H1 (cell line): ENCODE results near the gene FAM24A.

Experiments used
- BRCA1 ChIP-seq: IDR thresholded peaks from 2 replicates; pipeline ENCODE4 v1.6.1; 2012; ENCODE audit warnings: low read depth, low read length, improper control_type of control experiment
- CHD1 ChIP-seq: IDR thresholded peaks from 2 replicates; pipeline ENCODE4 v1.6.1; 2012; ENCODE audit warnings: low read depth, low read length, improper control_type of control experiment
- EGR1 ChIP-seq: IDR thresholded peaks from 2 replicates; pipeline ENCODE4 v1.6.1; 2011; ENCODE audit warnings: low read depth, low read length, borderline replicate concordance
- KDM1A ChIP-seq: fragments of 200-600, 300-600 bp; sonication (generic); IDR thresholded peaks from 2 replicates; pipeline ENCODE4 v1.7.1; 2016; ENCODE audit warnings: mild to moderate bottlenecking, low read length, borderline replicate concordance
- MAFK ChIP-seq: IDR thresholded peaks from 2 replicates; pipeline ENCODE4 v1.6.1; 2012; ENCODE audit warnings: low read depth, mild to moderate bottlenecking, improper control_type of control experiment, low read length
- POLR2AphosphoS5 ChIP-seq: IDR thresholded peaks from 2 replicates; pipeline ENCODE4 v1.6.1; 2011; ENCODE audit warnings: low read depth, low read length
- SIN3A ChIP-seq, 2 experiments: IDR thresholded peaks in 1 of 2; conservative IDR thresholded peaks in 1 of 2; 2 replicates each; pipeline ENCODE4 v1.6.1; 2011 to 2012; ENCODE audit warnings: low read length in 2 of 2, improper control_type of control experiment in 1 of 2, low read depth in 1 of 2, mild to moderate bottlenecking in 1 of 2
- TAF1 ChIP-seq: IDR thresholded peaks from 2 replicates; pipeline ENCODE4 v1.6.1; 2011; ENCODE audit warnings: mild to moderate bottlenecking, low read depth, low read length
- ZNF274 ChIP-seq: IDR thresholded peaks from 2 replicates; pipeline ENCODE4 v1.7.0; 2012; ENCODE audit warnings: low read length, borderline replicate concordance; ENCODE audit errors: extremely low read depth
- TF ChIP-seq, protein P1 (sequence below), 3 experiments: IDR thresholded peaks; 1 replicate in 2 of 3; 2 replicates in 1 of 3; pipeline versions ENCODE4 v1.5.1 to v1.6.1; 2011; ENCODE audit warnings: low read length in 3 of 3, mild to moderate bottlenecking in 3 of 3, inconsistent platforms in 2 of 3, low read depth in 1 of 3, moderate library complexity in 1 of 3; ENCODE audit not compliant: insufficient read depth in 1 of 3; ENCODE audit errors: control extremely low read depth in 1 of 3
- TF ChIP-seq, protein P2 (sequence below): IDR thresholded peaks from 2 replicates; pipeline ENCODE4 v1.6.1; 2012; ENCODE audit warnings: inconsistent platforms

GRCh38 chr10:122863216-122864193 lies 46.9 kb upstream of the FAM24A start:
- TF ChIP-seq ZNF274 (no peak), POLR2AphosphoS5 (no peak), CHD1 (no peak), TAF1 (no peak), SIN3A (conservative IDR thresholded peaks at IDR 0.05 in 1 of 2, IDR thresholded peaks at IDR 0.05 in 1 of 2; ENCODE audit: low read depth in 1 of 2, low read length in 2 of 2) (no peak), BRCA1 (no peak), MAFK (no peak), EGR1 (no peak), KDM1A (no peak)
- TF ChIP-seq, protein P1, sequence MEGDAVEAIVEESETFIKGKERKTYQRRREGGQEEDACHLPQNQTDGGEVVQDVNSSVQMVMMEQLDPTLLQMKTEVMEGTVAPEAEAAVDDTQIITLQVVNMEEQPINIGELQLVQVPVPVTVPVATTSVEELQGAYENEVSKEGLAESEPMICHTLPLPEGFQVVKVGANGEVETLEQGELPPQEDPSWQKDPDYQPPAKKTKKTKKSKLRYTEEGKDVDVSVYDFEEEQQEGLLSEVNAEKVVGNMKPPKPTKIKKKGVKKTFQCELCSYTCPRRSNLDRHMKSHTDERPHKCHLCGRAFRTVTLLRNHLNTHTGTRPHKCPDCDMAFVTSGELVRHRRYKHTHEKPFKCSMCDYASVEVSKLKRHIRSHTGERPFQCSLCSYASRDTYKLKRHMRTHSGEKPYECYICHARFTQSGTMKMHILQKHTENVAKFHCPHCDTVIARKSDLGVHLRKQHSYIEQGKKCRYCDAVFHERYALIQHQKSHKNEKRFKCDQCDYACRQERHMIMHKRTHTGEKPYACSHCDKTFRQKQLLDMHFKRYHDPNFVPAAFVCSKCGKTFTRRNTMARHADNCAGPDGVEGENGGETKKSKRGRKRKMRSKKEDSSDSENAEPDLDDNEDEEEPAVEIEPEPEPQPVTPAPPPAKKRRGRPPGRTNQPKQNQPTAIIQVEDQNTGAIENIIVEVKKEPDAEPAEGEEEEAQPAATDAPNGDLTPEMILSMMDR (IDR thresholded peaks at IDR 0.05; ENCODE audit: control extremely low read depth in 1 of 3, insufficient read depth in 1 of 3, low read depth in 1 of 3, low read length in 3 of 3), result no peak
- TF ChIP-seq, protein P2, sequence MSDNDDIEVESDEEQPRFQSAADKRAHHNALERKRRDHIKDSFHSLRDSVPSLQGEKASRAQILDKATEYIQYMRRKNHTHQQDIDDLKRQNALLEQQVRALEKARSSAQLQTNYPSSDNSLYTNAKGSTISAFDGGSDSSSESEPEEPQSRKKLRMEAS, result no peak
